Limb (tissue), 2 donors: Measurements from ENCODE around the gene YIF1A.
"Not testable (repeated sequence)": the region's sequence is repeated elsewhere in the genome, so short reads cannot be mapped to it uniquely, and the experiment has no call there.

Experiments used
- DNase-seq, 2 donors: peaks; one replicate each; pipeline ENCODE4 v3.0.0-alpha.2; 2016; ENCODE audit errors: extremely low spot score in 2 of 2

Gene YIF1A

GRCh38 chr11:66311965-66312548, 23.1 kb upstream of the YIF1A start:
- DNase-seq, result peak; percentile 86 to 93

- no peak for DNase-seq
These were observed 22.6 kb upstream of the YIF1A start for GRCh38 chr11:66311470-66311964.

GRCh38 chr11:66310803-66311440, 22.0 kb upstream of the YIF1A start:
- not testable (repeated sequence) for DNase-seq

GRCh38 chr11:66310324-66310723, 21.4 kb upstream of the YIF1A start:
- no peak for DNase-seq

- DNase-seq, result no peak
These were observed 20.5 kb upstream of the YIF1A start for GRCh38 chr11:66309475-66309874.

GRCh38 chr11:66302656-66303055, 13.7 kb upstream of the YIF1A start:
- DNase-seq, result no peak

GRCh38 chr11:66299186-66299585, 10.2 kb upstream of the YIF1A start:
- DNase-seq, result no peak

GRCh38 chr11:66297610-66298009, 8.7 kb upstream of the YIF1A start:
- no peak for DNase-seq

- DNase-seq, result no peak
These were observed 6.0 kb upstream of the YIF1A start for GRCh38 chr11:66294626-66295620.

GRCh38 chr11:66293777-66294625, 5.1 kb upstream of the YIF1A start:
- no peak for DNase-seq

- no peak for DNase-seq
These were observed 4.4 kb upstream of the YIF1A start for GRCh38 chr11:66293352-66293751.

- no peak for DNase-seq
These were observed 3.8 kb upstream of the YIF1A start for GRCh38 chr11:66292543-66293332.

- no peak for DNase-seq
These were observed 3.0 kb upstream of the YIF1A start, which contains the start of gene TMEM151A for GRCh38 chr11:66291706-66292542. Gene TMEM151A (plus strand): TSS chr11:66291894. CDS start chr11:66292014, 120 bp downstream.

- DNase-seq, result no peak
These were observed 2.4 kb upstream of the YIF1A start for GRCh38 chr11:66291303-66291705.

- DNase-seq, result no peak
These were observed 1.3 kb upstream of the YIF1A start for GRCh38 chr11:66290330-66290621.

- DNase-seq, result peak; percentile 83 to 91
These were observed 796 bp upstream of the YIF1A start for GRCh38 chr11:66289548-66290329.

GRCh38 chr11:66287889-66288670, 863 bp downstream of the YIF1A start:
- DNase-seq, result no peak
